HG03442 (cell line): ENCODE results near the gene VSTM2L.

ENCODE experiments used
- ATAC-seq: cut with Tn5 transposase; IDR thresholded peaks from one replicate; pipeline ENCODE4 v1.9.1; 2021; ENCODE audit warnings: mild to moderate bottlenecking, moderate library complexity; ENCODE audit not compliant: unreplicated experiment

The VSTM2L gene

DNA sequence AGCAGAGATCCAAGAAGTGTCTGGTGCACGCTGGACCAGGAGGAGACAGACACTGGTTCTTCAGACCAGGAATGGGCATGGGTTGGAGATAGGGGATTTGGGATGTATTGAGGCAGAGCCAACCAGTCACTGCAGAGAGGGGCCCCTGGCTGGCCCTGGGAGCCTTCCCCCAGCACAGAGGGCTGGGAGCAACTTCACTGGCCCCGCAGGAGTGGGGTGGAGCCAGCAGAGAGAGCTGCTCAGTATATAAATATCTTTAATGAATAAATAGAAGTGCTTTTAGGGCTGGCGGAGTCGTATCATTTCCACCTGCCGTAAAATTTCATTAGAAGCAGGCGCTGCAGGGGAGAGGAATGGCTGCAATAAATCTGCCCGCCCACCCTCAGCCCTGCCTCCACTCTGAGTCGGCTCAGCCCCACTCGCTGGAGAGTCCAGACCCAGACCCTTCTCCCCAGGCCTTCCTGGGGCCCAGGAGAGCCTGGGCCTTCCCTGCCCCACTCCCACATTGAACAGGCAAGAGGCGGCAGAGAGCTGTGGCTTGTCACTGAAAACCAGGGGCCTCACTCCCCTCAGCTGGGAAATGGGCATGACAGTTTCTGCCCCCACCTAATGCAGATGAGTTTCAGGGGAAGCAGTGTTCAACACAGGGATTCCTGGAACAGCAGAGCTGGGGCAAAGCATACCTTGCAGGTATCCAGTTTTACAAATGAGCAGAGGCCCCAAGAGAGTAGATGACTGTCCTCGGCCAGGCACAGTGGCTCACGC lies 23.9 kb upstream of the VSTM2L start:
- no peak for ATAC-seq

DNA sequence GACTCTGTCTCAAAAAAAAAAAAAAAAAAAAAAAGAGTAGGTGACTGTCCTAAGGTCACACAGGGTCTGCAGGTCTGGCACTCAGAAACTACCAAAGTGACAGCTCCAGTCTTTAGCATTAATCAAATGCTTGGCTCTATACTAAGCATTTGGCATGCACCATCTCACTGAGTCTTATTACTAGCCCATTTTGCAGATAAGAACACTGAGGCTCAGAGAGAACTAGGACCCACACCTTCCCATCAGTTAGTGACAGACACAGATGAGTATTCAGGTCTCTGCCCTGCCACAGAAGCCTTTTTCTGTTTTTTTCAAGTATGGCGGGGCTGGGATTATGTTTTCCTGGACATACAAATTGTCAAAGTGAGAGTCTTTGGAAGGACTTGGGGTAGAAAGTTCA lies 23.1 kb upstream of the VSTM2L start:
- ATAC-seq, result no peak

GRCh38 chr20:37880726-37881591 lies 22.0 kb upstream of the VSTM2L start:
- no peak for ATAC-seq

GRCh38 chr20:37881601-37882343 lies 21.2 kb upstream of the VSTM2L start:
- no peak for ATAC-seq

GRCh38 chr20:37882961-37883712 lies 19.8 kb upstream of the VSTM2L start:
- no peak for ATAC-seq

- ATAC-seq, result no peak
Measured at GRCh38 chr20:37885042-37885441, 17.9 kb upstream of the VSTM2L start.

- no peak for ATAC-seq
Measured at GRCh38 chr20:37885593-37886503, 17.1 kb upstream of the VSTM2L start.

GRCh38 chr20:37886851-37887297 lies 16.1 kb upstream of the VSTM2L start:
- no peak for ATAC-seq

DNA sequence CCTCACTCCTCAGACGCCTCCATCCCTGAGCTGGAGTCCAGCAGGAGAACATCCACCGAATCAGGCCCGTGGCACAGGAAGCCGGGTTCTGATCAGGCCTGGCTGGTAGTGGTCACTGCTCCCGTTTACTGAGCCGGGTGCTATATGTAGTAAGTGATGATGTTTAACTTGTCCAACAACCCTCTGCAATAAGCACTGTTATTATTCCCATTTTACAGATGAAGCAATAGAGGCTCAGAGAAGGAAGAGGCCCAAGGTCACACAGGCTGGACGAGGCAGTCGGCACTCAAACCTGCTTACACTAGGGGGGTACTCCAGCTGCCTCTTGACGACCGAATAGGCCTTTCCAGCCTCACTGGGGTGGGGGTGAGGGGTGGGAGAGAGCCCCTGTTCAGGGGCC lies 14.3 kb upstream of the VSTM2L start:
- no peak for ATAC-seq

DNA sequence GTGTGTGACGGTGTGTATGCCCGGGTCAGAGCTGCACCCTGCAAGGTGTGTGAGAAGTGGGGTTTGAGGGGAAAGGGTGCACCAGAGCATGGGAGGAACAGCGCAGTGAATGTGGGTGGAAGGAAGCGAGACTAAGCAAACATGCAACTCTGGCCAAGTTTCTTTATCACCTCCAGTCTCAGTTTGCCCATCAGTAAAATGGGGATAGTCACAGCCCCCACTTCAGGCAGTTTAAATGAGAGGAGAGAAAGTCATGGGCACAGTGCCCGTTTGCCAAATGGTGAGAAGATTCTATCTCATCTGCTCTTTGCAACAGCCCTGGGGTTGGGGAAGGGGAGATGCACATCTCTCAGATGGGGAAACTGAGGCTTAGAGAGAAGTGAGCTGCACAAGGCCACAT lies 12.8 kb upstream of the VSTM2L start:
- ATAC-seq, result no peak

- no peak for ATAC-seq
Measured at GRCh38 chr20:37890643-37891042, 12.3 kb upstream of the VSTM2L start.

- ATAC-seq, result no peak
Measured at GRCh38 chr20:37892001-37892400, 10.9 kb upstream of the VSTM2L start.

- no peak for ATAC-seq
Measured at GRCh38 chr20:37893566-37894241, 9.2 kb upstream of the VSTM2L start.

DNA sequence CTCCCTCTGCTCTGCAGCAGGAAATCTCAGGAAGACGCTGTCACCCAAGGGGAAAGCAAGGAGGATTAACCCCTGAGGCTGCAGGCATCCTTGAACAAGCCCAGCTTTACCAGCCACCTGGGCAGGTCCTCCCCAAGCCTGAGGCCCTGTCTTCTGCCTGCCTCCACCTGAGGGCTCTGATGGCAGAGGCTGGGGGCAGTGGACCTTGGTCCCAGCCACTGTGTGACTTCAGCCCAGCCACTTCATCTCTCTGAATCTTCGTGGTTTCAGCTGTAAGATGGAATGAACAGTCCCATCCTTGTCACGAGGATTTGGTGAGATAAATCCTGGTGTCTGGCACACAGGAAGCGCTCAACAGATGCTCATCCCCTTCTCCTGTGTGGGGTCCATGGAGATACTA lies 8.5 kb upstream of the VSTM2L start:
- ATAC-seq, result no peak

DNA sequence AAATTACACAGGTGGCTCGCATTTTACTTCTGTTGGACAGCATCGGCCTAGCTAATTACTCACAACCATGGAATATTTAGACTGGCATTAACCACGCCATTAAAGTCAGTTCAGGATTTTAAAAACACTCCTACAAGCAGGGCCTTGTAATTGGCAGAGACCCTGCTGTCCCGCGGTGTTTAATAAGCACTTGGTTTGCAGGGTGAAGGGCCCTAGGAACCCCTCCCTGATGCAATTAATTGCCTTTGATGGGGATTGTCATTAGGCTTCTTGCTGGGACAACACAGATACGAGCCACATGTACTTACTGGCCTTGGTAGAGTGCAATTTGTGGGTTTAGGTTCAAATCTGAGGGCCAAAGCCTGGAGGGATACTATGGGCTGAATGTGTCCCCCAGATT lies 7.8 kb upstream of the VSTM2L start:
- no peak for ATAC-seq

GRCh38 chr20:37896932-37897548 lies 5.9 kb upstream of the VSTM2L start:
- no peak for ATAC-seq

- no peak for ATAC-seq
Measured at GRCh38 chr20:37898233-37899104, 4.5 kb upstream of the VSTM2L start.
